IMR-90 (cell line): Measurements from ENCODE around the gene KLHL6. TPM values are rescaled to one million over a fixed set of nuclear protein-coding genes. Genes with fewer than 3 reads are reported as not detected.

Experiments
- ATAC-seq: fragments of 200-7000 bp; cut with Tn5 transposase; 2 replicates; pipeline ENCODE4 v1.9.1; 2020; ENCODE audit warnings: low read depth, mild to moderate bottlenecking, moderate library complexity
- BruUV-seq: library from RNA; stranded (reverse); fragments of 400-500 nt; replicated peaks from 2 replicates; lab custom pipeline; 2021; lab: Mats Ljungman, UMichigan
- CTCF ChIA-PET: fragments of 300-600 bp; formaldehyde crosslinking; extraction: SDS; loops from one replicate; lab custom pipeline; 2021; ENCODE audit warnings: antibody characterized with exemption; lab: Yijun Ruan, JAX
- POLR2A ChIA-PET: fragments of 300-600 bp; sonication (Branson Sonifier 250); formaldehyde crosslinking; loops from one replicate; lab custom pipeline; 2022; ENCODE audit warnings: antibody characterized with exemption; ENCODE audit not compliant: unreplicated experiment; lab: Charles Lee
- DNase-seq: peaks from one replicate; pipeline ENCODE4 v3.0.0; 2013
- H2AFZ ChIP-seq: replicated peaks from 2 replicates; pipeline ENCODE3; 2013; ENCODE audit warnings: low read length, mild to moderate bottlenecking; ENCODE audit not compliant: poor library complexity
- H2AK5ac ChIP-seq: 2 replicates; pipeline ENCODE4 v1.6.1; 2013; ENCODE audit warnings: low read depth, low read length, inconsistent platforms
- H2AK9ac ChIP-seq: replicated peaks from 2 replicates; pipeline ENCODE3; 2013; ENCODE audit warnings: mild to moderate bottlenecking, low read depth, low read length, moderate library complexity; ENCODE audit not compliant: poor library complexity
- H2BK120ac ChIP-seq: 2 replicates; pipeline ENCODE4 v1.6.1; 2013; ENCODE audit warnings: low read depth, low read length, inconsistent platforms
- H2BK15ac ChIP-seq: 3 replicates; pipeline ENCODE4 v1.6.1; 2013; ENCODE audit warnings: low read depth, low read length, inconsistent platforms
- H2BK20ac ChIP-seq: 2 replicates; pipeline ENCODE4 v1.6.1; 2013; ENCODE audit warnings: low read depth, mild to moderate bottlenecking, inconsistent platforms, low read length, moderate library complexity
- H2BK5ac ChIP-seq: 2 replicates; pipeline ENCODE4 v1.6.1; 2013; ENCODE audit warnings: mild to moderate bottlenecking, low read depth, low read length, inconsistent platforms; ENCODE audit not compliant: poor library complexity, severe bottlenecking
- H3K14ac ChIP-seq: replicated peaks from 2 replicates; pipeline ENCODE4 v1.6.1; 2013; ENCODE audit warnings: low read depth, low read length, inconsistent platforms
- H3K18ac ChIP-seq: 2 replicates; pipeline ENCODE4 v1.6.1; 2013; ENCODE audit warnings: low read depth, low read length, control low read depth
- H3K23ac ChIP-seq: 2 replicates; pipeline ENCODE4 v1.6.1; 2013; ENCODE audit warnings: low read depth, low read length, inconsistent platforms
- H3K27ac ChIP-seq: 2 replicates; pipeline ENCODE4 v1.5.1; 2013; ENCODE audit warnings: mild to moderate bottlenecking, control low read depth, low read length; ENCODE audit not compliant: insufficient read depth
- H3K27me3 ChIP-seq: 2 replicates; pipeline ENCODE4 v1.6.1; 2013; ENCODE audit warnings: low read length; ENCODE audit not compliant: control insufficient read depth, insufficient read depth
- H3K36me3 ChIP-seq: 2 replicates; pipeline ENCODE4 v1.6.1; 2013; ENCODE audit warnings: low read length, mixed read lengths; ENCODE audit not compliant: control insufficient read depth, insufficient read depth
- H3K4ac ChIP-seq: 2 replicates; pipeline ENCODE4 v1.6.1; 2013; ENCODE audit warnings: low read depth, low read length, inconsistent platforms
- H3K4me1 ChIP-seq: 2 replicates; pipeline ENCODE4 v1.6.1; 2013; ENCODE audit warnings: low read length, mixed read lengths; ENCODE audit not compliant: control insufficient read depth, insufficient read depth
- H3K4me2 ChIP-seq: 2 replicates; pipeline ENCODE4 v1.6.1; 2013; ENCODE audit warnings: low read depth, mild to moderate bottlenecking, control low read depth, low read length, moderate library complexity
- H3K4me3 ChIP-seq: 2 replicates; pipeline ENCODE4 v1.5.1; 2013; ENCODE audit warnings: low read depth, mild to moderate bottlenecking, control low read depth, low read length, moderate library complexity; ENCODE audit not compliant: insufficient read depth
- H3K56ac ChIP-seq: 2 replicates; pipeline ENCODE4 v1.6.1; 2013; ENCODE audit warnings: low read length, inconsistent platforms; ENCODE audit not compliant: insufficient read depth; ENCODE audit errors: extremely low read depth
- H3K79me1 ChIP-seq, 2 experiments: 2 replicates each; pipeline ENCODE4 v1.6.1; 2013; ENCODE audit warnings: low read length in 2 of 2, inconsistent platforms in 1 of 2, low read depth in 1 of 2
- H3K9ac ChIP-seq: 2 replicates; pipeline ENCODE4 v1.6.1; 2013; ENCODE audit warnings: low read depth, low read length, control low read depth
- H3K9me1 ChIP-seq: 2 replicates; pipeline ENCODE4 v1.6.1; 2013; ENCODE audit warnings: low read length, inconsistent platforms; ENCODE audit not compliant: insufficient read depth
- H3K9me3 ChIP-seq: 2 replicates; pipeline ENCODE4 v1.6.1; 2013; ENCODE audit warnings: low read length; ENCODE audit not compliant: control insufficient read depth, insufficient read depth
- H4K20me1 ChIP-seq: 2 replicates; pipeline ENCODE4 v1.6.1; 2013; ENCODE audit warnings: low read length, inconsistent platforms; ENCODE audit not compliant: insufficient read depth
- H4K5ac ChIP-seq: 2 replicates; pipeline ENCODE4 v1.6.1; 2013; ENCODE audit warnings: mild to moderate bottlenecking, low read depth, low read length, control low read depth
- H4K8ac ChIP-seq, 2 experiments: 2 replicates each; pipeline ENCODE4 v1.6.1; 2013; ENCODE audit warnings: low read depth in 2 of 2, low read length in 2 of 2, control low read depth in 1 of 2, inconsistent platforms in 1 of 2
- H4K91ac ChIP-seq: 2 replicates; pipeline ENCODE4 v1.6.1; 2013; ENCODE audit warnings: low read depth, low read length, inconsistent platforms; ENCODE audit not compliant: insufficient read depth
- BHLHE40 ChIP-seq: fragments of 150-350 bp; IDR thresholded peaks from 2 replicates; pipeline ENCODE4 v1.6.1; 2016; ENCODE audit warnings: mild to moderate bottlenecking, low read depth, low read length
- CEBPB ChIP-seq: IDR thresholded peaks from 2 replicates; pipeline ENCODE4 v1.6.1; 2012; ENCODE audit warnings: low read depth, low read length, improper control_type of control experiment
- CHD1 ChIP-seq: IDR thresholded peaks from 2 replicates; pipeline ENCODE4 v1.6.1; 2012; ENCODE audit warnings: low read depth, low read length, improper control_type of control experiment
- ELK1 ChIP-seq: fragments of 150-350 bp; IDR thresholded peaks from 2 replicates; pipeline ENCODE4 v1.6.1; 2016; ENCODE audit warnings: low read depth, mild to moderate bottlenecking, low read length, moderate library complexity, borderline replicate concordance
- FOS ChIP-seq: fragments of 150-350 bp; IDR thresholded peaks from 2 replicates; pipeline ENCODE4 v1.6.1; 2016; ENCODE audit warnings: low read depth, low read length
- MAFK ChIP-seq: IDR thresholded peaks from 2 replicates; pipeline ENCODE4 v1.6.1; 2012; ENCODE audit warnings: low read depth, low read length, improper control_type of control experiment
- MAZ ChIP-seq: IDR thresholded peaks from 2 replicates; pipeline ENCODE4 v1.6.1; 2012; ENCODE audit warnings: low read depth, mild to moderate bottlenecking, low read length, improper control_type of control experiment, moderate library complexity, borderline replicate concordance
- MXI1 ChIP-seq: IDR thresholded peaks from 2 replicates; pipeline ENCODE4 v1.6.1; 2012; ENCODE audit warnings: low read depth, mild to moderate bottlenecking, low read length, moderate library complexity, borderline replicate concordance
- NFE2L2 ChIP-seq: fragments of 150-350 bp; IDR thresholded peaks from 2 replicates; pipeline ENCODE4 v1.6.1; 2016; ENCODE audit warnings: low read depth, mild to moderate bottlenecking, low read length
- POLR2A ChIP-seq: IDR thresholded peaks from 2 replicates; pipeline ENCODE4 v1.6.1; 2012; ENCODE audit warnings: mild to moderate bottlenecking, low read depth, low read length
- RAD21 ChIP-seq: IDR thresholded peaks from 2 replicates; pipeline ENCODE4 v1.6.1; 2012; ENCODE audit warnings: low read length, improper control_type of control experiment
- RCOR1 ChIP-seq: IDR thresholded peaks from 2 replicates; pipeline ENCODE4 v1.6.1; 2012; ENCODE audit warnings: mild to moderate bottlenecking, low read length, improper control_type of control experiment; ENCODE audit not compliant: insufficient replicate concordance
- RFX5 ChIP-seq: IDR thresholded peaks from 2 replicates; pipeline ENCODE4 v1.8.0; 2012; ENCODE audit warnings: low read depth, mild to moderate bottlenecking, low read length, moderate library complexity
- SMC3 ChIP-seq: fragments of 150-350 bp; IDR thresholded peaks from 2 replicates; pipeline ENCODE4 v1.6.1; 2016; ENCODE audit warnings: low read depth, mild to moderate bottlenecking, antibody characterized with exemption, low read length, moderate library complexity
- WGBS, 2 experiments: methylation state at CpG; one replicate each; pipeline versions ENCODE4 v1.1.5 to v1.1.7; 2013; ENCODE audit warnings: missing lambda C conversion rate in 2 of 2; ENCODE audit not compliant: insufficient read length in 1 of 2; ENCODE audit errors: extremely low coverage in 2 of 2; 5-methylcytosine and 5-hydroxymethylcytosine counted together
- dilution Hi-C: fragments of 300-500 bp; cut with HindIII; formaldehyde crosslinking; loops from one replicate; pipeline ENCODE4 v1.14.3; 2018; ENCODE audit warnings: low sequenced_read_pairs; ENCODE audit not compliant: unreplicated experiment
- in situ Hi-C: fragments of 300-500 bp; cut with MboI; formaldehyde crosslinking; loops from 3 replicates; pipeline ENCODE4 v1.14.3; 2019; ENCODE audit warnings: low sequenced_read_pairs, inconsistent platforms, mixed read lengths
- intact Hi-C: fragments of 100-400 bp; cut with micrococcal nuclease; formaldehyde crosslinking; loops from 2 replicates; pipeline ENCODE4 v1.10.0; 2022
- polyA plus RNA-seq, 3 experiments: library from polyadenylated mRNA; depleted of rRNA; stranded (reverse); fragments of >200 nt; gene quantifications; 2 replicates each; pipeline ENCODE4 v1.2.3, GENCODE V29; 2012; ENCODE audit warnings: low replicate concordance in 1 of 3
- total RNA-seq: library from RNA; depleted of rRNA; stranded (reverse); fragments of >200 nt; gene quantifications from 2 replicates; pipeline ENCODE4 v1.2.3, GENCODE V29; 2012
- TF ChIP-seq, protein P1 (sequence below): conservative IDR thresholded peaks from 2 replicates; pipeline ENCODE4 v1.5.1; 2012; ENCODE audit warnings: mild to moderate bottlenecking, low read depth, low read length, improper control_type of control experiment
- TF ChIP-seq, protein P2 (sequence below): fragments of 150-350 bp; IDR thresholded peaks from 2 replicates; pipeline ENCODE4 v1.6.1; 2017; ENCODE audit warnings: mild to moderate bottlenecking, antibody characterized with exemption, low read length, low read depth

KLHL6 gene
- total and polyA plus RNA-seq, 2 of the 4 experiments (the other 2 are of a cell fraction): not detected

DNA sequence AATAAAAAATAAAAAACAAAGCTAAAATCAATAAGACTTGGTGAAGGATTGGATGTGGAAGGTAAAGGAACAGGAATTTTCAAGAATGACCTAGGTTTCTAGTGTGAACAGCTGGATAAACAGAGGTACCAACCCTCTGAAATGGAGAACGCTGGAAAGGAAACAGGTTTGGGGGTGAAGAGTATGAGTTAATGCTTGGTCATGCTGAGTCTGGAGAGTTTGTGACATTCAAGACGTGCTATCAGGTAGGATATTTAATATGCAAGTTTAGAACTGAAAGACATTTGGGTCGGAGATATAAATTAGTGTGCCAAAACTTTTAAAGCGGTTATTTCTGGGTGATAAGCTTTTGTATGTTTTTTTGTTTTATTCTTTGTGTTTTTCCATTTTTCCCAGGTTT is 11.4 kb upstream of the KLHL6 start:
- Histone ChIP-seq H3K56ac (no peak overlapping the region), H3K4ac (no peak overlapping the region), H2BK15ac (no peak overlapping the region), H3K4me3 (no peak overlapping the region), H3K14ac (no peak overlapping the region), H3K9me1 (no peaks in the 10 kb centered on the region), H4K8ac (no peak overlapping the region), H2BK120ac (no peak overlapping the region), H3K9me3 (no peaks in the 10 kb centered on the region), H3K27ac (no peak overlapping the region), H3K4me2 (no peak overlapping the region), H2BK20ac (no peak overlapping the region), H3K18ac (no peak overlapping the region), H3K23ac (no peak overlapping the region), H3K36me3 (no peaks in the 10 kb centered on the region), H2BK5ac (no peak overlapping the region), H4K5ac (no peak overlapping the region), H2AK5ac (no peak overlapping the region), H3K9ac (no peak overlapping the region), H4K91ac (no peak overlapping the region), H3K27me3 (peaks cover 8% of the 10 kb centered on the region), H2AK9ac (no peak overlapping the region), H3K79me1 (no peaks in the 10 kb centered on the region), H3K4me1 (no peaks in the 10 kb centered on the region), H2AFZ (no peak overlapping the region), H4K20me1 (no peaks in the 10 kb centered on the region)
- ChIA-PET POLR2A (no interaction called here), CTCF (no interaction called here)
- no peak for TF ChIP-seq SMC3
- no peak for TF ChIP-seq FOS
- no peak for TF ChIP-seq BHLHE40
- TF ChIP-seq RFX5: no peak
- TF ChIP-seq MAZ: no peak
- no peak for TF ChIP-seq MAFK
- no peak for TF ChIP-seq MXI1
- TF ChIP-seq, protein P1, sequence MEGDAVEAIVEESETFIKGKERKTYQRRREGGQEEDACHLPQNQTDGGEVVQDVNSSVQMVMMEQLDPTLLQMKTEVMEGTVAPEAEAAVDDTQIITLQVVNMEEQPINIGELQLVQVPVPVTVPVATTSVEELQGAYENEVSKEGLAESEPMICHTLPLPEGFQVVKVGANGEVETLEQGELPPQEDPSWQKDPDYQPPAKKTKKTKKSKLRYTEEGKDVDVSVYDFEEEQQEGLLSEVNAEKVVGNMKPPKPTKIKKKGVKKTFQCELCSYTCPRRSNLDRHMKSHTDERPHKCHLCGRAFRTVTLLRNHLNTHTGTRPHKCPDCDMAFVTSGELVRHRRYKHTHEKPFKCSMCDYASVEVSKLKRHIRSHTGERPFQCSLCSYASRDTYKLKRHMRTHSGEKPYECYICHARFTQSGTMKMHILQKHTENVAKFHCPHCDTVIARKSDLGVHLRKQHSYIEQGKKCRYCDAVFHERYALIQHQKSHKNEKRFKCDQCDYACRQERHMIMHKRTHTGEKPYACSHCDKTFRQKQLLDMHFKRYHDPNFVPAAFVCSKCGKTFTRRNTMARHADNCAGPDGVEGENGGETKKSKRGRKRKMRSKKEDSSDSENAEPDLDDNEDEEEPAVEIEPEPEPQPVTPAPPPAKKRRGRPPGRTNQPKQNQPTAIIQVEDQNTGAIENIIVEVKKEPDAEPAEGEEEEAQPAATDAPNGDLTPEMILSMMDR: no peak
- no peak for TF ChIP-seq CHD1
- TF ChIP-seq ELK1: no peak
- TF ChIP-seq RAD21: no peak
- TF ChIP-seq NFE2L2: no peak
- TF ChIP-seq CEBPB: no peak
- no peak for TF ChIP-seq POLR2A
- no peak for TF ChIP-seq RCOR1
- TF ChIP-seq, protein P2, sequence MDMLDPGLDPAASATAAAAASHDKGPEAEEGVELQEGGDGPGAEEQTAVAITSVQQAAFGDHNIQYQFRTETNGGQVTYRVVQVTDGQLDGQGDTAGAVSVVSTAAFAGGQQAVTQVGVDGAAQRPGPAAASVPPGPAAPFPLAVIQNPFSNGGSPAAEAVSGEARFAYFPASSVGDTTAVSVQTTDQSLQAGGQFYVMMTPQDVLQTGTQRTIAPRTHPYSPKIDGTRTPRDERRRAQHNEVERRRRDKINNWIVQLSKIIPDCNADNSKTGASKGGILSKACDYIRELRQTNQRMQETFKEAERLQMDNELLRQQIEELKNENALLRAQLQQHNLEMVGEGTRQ: no peak
- WGBS, 2 experiments: 89% methylated on average over 2 of the region's 4 CpGs; no CpG with 5 or more reads in 1 of the 2 experiments
- no peak for ATAC-seq
- intact Hi-C loops (no loop called here), in situ Hi-C loops (no loop called here), dilution Hi-C loops (no loop called here)
- DNase-seq: no peak
- no TSS peak for BruUV-seq
